Endothelial cell of umbilical vein (primary cell): ENCODE measurements around the gene ACTR3. TPM values are rescaled to one million over a fixed set of nuclear protein-coding genes. Genes with fewer than 3 reads are reported as not detected.

ENCODE experiments used
- BruUV-seq: library from RNA; stranded (reverse); fragments of 400-500 nt; replicated peaks from 2 replicates; lab custom pipeline; 2021; lab: Mats Ljungman, UMichigan
- CTCF ChIA-PET: fragments of 300-600, 350-600 bp; sonication (Branson Sonifier 250); formaldehyde crosslinking; loops from one replicate; lab custom pipeline; 2021; ENCODE audit warnings: antibody characterized with exemption, inconsistent platforms; lab: Charles Lee
- POLR2A ChIA-PET: fragments of 300-600, 350-600 bp; sonication (Branson Sonifier 250); formaldehyde crosslinking; loops from one replicate; lab custom pipeline; 2021; ENCODE audit warnings: antibody characterized with exemption, inconsistent platforms; lab: Charles Lee
- DNase-seq: peaks from one replicate; pipeline ENCODE4 v3.0.0-alpha.2; 2011; ENCODE audit warnings: low read depth, low spot score
- FAIRE-seq: peaks from 2 replicates; lab custom pipeline; 2011; peaks lifted over from hg19 to GRCh38; lab: Jason Lieb, UNC
- H2AFZ ChIP-seq: 2 replicates; pipeline ENCODE4 v1.6.0; 2012; ENCODE audit warnings: low read depth, low read length, control low read depth, inconsistent platforms
- H3K27ac ChIP-seq: 2 replicates; pipeline ENCODE4 v1.5.1; 2011; ENCODE audit warnings: low read depth, mild to moderate bottlenecking, control low read depth, low read length, moderate library complexity; ENCODE audit not compliant: insufficient read depth
- H3K27me3 ChIP-seq, 2 experiments: 2 replicates each; pipeline versions ENCODE4 v1.6.0 to v1.6.1; 2011; ENCODE audit warnings: low read length in 2 of 2, mixed read lengths in 1 of 2; ENCODE audit not compliant: control insufficient read depth in 2 of 2, insufficient read depth in 2 of 2
- H3K36me3 ChIP-seq, 2 experiments: 2 replicates in 1 of 2; 3 replicates in 1 of 2; pipeline ENCODE4 v1.5.1; 2011; ENCODE audit warnings: low read length in 2 of 2, mild to moderate bottlenecking in 1 of 2, moderate library complexity in 1 of 2; ENCODE audit not compliant: control insufficient read depth in 2 of 2, insufficient read depth in 2 of 2; ENCODE audit errors: extremely low read depth in 1 of 2
- H3K4me1 ChIP-seq: 3 replicates; pipeline ENCODE4 v1.5.1; 2011; ENCODE audit warnings: mild to moderate bottlenecking, low read length; ENCODE audit not compliant: control insufficient read depth, insufficient read depth; ENCODE audit errors: extremely low read depth
- H3K4me2 ChIP-seq: 2 replicates; pipeline ENCODE4 v1.6.1; 2011; ENCODE audit warnings: low read length, control low read depth, mixed read lengths; ENCODE audit not compliant: insufficient read depth
- H3K4me3 ChIP-seq, 3 experiments: fragments of 200-600 bp in 1 of 3; sonication (generic), shearing (Covaris generic) in 1 of 3; replicated peaks in 1 of 3; 2 replicates each; pipeline ENCODE4 v1.5.1; 2011 to 2016; ENCODE audit warnings: control low read depth in 3 of 3, low read length in 3 of 3, mild to moderate bottlenecking in 2 of 3, inconsistent platforms in 1 of 3, low read depth in 1 of 3, moderate library complexity in 1 of 3; ENCODE audit not compliant: insufficient read depth in 1 of 3
- H3K79me2 ChIP-seq: 2 replicates; pipeline ENCODE4 v1.6.0; 2012; ENCODE audit warnings: low read length, inconsistent platforms; ENCODE audit not compliant: control insufficient read depth, insufficient read depth
- H3K9ac ChIP-seq: replicated peaks from 2 replicates; pipeline ENCODE3; 2011; ENCODE audit warnings: low read length, control low read depth; ENCODE audit not compliant: insufficient read depth; ENCODE audit errors: extremely low read depth
- H3K9me1 ChIP-seq: replicated peaks from 3 replicates; pipeline ENCODE4 v1.6.0; 2011; ENCODE audit warnings: mild to moderate bottlenecking, low read length; ENCODE audit not compliant: control insufficient read depth, insufficient read depth; ENCODE audit errors: extremely low read depth
- H3K9me3 ChIP-seq: replicated peaks from 2 replicates; pipeline ENCODE4 v1.5.1; 2012; ENCODE audit warnings: low read length, inconsistent platforms; ENCODE audit not compliant: control insufficient read depth, insufficient read depth
- H4K20me1 ChIP-seq: replicated peaks from 2 replicates; pipeline ENCODE3; 2011; ENCODE audit warnings: mild to moderate bottlenecking, low read length; ENCODE audit not compliant: control insufficient read depth, insufficient read depth; ENCODE audit errors: extremely low read depth
- CTCF ChIP-seq, 2 donors: IDR thresholded peaks; 1 replicate in 1 of 2; 2 replicates in 1 of 2; pipeline ENCODE4 v1.5.1; 2011; ENCODE audit warnings: low read length in 2 of 2, mild to moderate bottlenecking in 2 of 2, moderate library complexity in 2 of 2, control low read depth in 1 of 2, inconsistent platforms in 1 of 2, low read depth in 1 of 2; ENCODE audit not compliant: insufficient read depth in 1 of 2; ENCODE audit errors: extremely low read depth in 1 of 2
- EZH2 ChIP-seq: IDR thresholded peaks from 2 replicates; pipeline ENCODE4 v1.6.1; 2012; ENCODE audit warnings: borderline replicate concordance, low read depth, mild to moderate bottlenecking, moderate library complexity, low read length, inconsistent platforms; ENCODE audit not compliant: severe bottlenecking
- FOS ChIP-seq: IDR thresholded peaks from 2 replicates; pipeline ENCODE4 v1.6.1; 2011; ENCODE audit warnings: mild to moderate bottlenecking, low read length, moderate library complexity, borderline replicate concordance; ENCODE audit not compliant: insufficient read depth
- JUN ChIP-seq: IDR thresholded peaks from 2 replicates; pipeline ENCODE4 v1.6.1; 2011; ENCODE audit warnings: borderline replicate concordance, low read depth; ENCODE audit not compliant: insufficient read length, insufficient read depth
- MAX ChIP-seq: IDR thresholded peaks from 2 replicates; pipeline ENCODE4 v1.6.1; 2011; ENCODE audit not compliant: insufficient read depth, insufficient read length
- MYC ChIP-seq: IDR thresholded peaks from one replicate; pipeline ENCODE4 v1.6.1; 2011; ENCODE audit warnings: mild to moderate bottlenecking, low read depth, low read length
- POLR2A ChIP-seq: IDR thresholded peaks from 2 replicates; pipeline ENCODE4 v1.6.1; 2012; ENCODE audit warnings: low read depth, mild to moderate bottlenecking, control low read depth, low read length
- dilution Hi-C: fragments of 300-500 bp; cut with MboI; formaldehyde crosslinking; loops from one replicate; pipeline ENCODE4 v1.15.0; 2019; ENCODE audit warnings: low sequenced_read_pairs; ENCODE audit not compliant: extremely low pct_ligation_motif_present
- intact Hi-C: fragments of 100-400 bp; cut with micrococcal nuclease; formaldehyde crosslinking; loops from one replicate; pipeline ENCODE4 v1.10.0; 2022
- polyA plus RNA-seq, 4 experiments: library from polyadenylated mRNA; depleted of rRNA in 3 of 4; stranded (reverse) in 3 of 4; unstranded in 1 of 4; fragments of >200 nt; gene quantifications; 2 replicates each; pipeline versions ENCODE4 v1.2.1 to v1.2.3, GENCODE V29; 2011 to 2012; ENCODE audit warnings: missing spikeins in 1 of 4
- total RNA-seq: library from RNA; stranded (reverse); gene quantifications from 2 replicates; pipeline ENCODE4 v1.2.3, GENCODE V29; 2021

The ACTR3 gene
- total and polyA plus RNA-seq, 2 donors (not counting 3 experiments of a cell fraction or from before 2014, with no cell fraction given), result 120 to 401 TPM

DNA sequence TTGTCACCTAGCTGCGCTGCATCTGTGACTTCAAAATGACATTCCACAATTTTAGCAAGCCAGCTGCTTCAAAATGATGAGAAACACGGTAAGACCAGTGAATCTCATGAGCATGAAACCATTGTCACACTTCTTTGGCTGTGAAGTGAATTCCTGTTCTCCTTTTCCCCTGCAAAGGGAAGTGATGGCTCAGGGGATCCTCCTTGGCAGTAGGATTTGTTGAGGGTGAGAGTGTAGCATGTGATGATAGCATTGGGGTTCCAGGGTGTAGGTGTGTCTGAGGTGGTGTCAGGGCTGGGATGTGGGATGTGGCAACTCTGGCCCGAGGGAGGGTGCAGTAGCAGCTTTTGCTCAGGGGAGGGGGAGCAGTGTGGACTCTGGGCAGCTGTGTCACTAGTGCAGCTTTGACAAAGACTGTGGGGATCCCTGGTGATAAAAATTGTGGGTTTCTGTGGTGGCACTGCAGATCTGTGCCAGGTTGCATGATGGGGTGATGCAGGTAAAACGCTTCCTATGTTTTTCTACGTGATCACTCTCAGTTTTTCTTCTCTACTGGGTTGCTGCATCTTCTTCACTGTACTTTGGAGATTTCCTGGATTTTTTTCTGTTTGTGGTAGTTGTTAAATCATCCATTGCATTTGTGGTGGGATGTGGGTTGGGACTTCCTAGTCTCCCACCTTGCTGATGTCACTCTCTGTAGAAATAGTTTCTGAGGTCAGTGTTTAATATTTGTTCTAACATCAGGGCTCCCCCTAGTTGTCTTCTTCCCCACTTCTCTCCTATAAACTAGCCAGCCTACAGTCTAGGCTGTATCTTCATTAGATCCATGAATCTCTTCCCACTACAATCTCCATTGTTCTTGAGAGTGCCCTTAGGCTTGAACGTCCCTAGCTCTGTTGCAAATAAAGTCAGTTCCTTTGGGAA lies 107.0 kb downstream of the ACTR3 start:
- no peaks in the 10 kb centered on the region for H3K4me1 ChIP-seq
- no peaks in the 10 kb centered on the region for H3K27me3 ChIP-seq
- H3K9me3 ChIP-seq, result no peaks in the 10 kb centered on the region
- DNase-seq (no peak), FAIRE-seq (no peak)
- H3K79me2 ChIP-seq, result no peaks in the 10 kb centered on the region
- no TSS peak for BruUV-seq
- H3K36me3 ChIP-seq, result no peaks in the 10 kb centered on the region
- H3K9me1 ChIP-seq, result no peaks in the 10 kb centered on the region
- POLR2A ChIA-PET, result no interaction called here
- H3K4me3 ChIP-seq, result no peak overlapping the region
- H3K27ac ChIP-seq, result no peak overlapping the region
- dilution Hi-C loops, result no loop called here
- no peak overlapping the region for H3K4me2 ChIP-seq
- intact Hi-C loops, result no loop called here
- H4K20me1 ChIP-seq, result no peaks in the 10 kb centered on the region
- no peak overlapping the region for H2AFZ ChIP-seq
- TF ChIP-seq JUN (no peak), FOS (no peak), CTCF (IDR thresholded peaks at IDR 0.05; ENCODE audit: extremely low read depth in 1 of 2, insufficient read depth in 1 of 2, low read depth in 1 of 2, low read length in 2 of 2) (no peak), POLR2A (no peak), MYC (no peak), EZH2 (no peak), MAX (no peak)
- H3K9ac ChIP-seq, result no peak overlapping the region
- CTCF ChIA-PET, result no interaction called here
